Stimulated activated CD4-positive, alpha-beta T cell treated with anti-CD3 and anti-CD28 coated beads, TNF-alpha, amount 100 ng/mL, for 1 hour (primary cell): ENCODE results near the gene ZNF70.

ENCODE experiments used
- DNase-seq, 3 donors: peaks; one replicate each; pipeline ENCODE4 v3.0.0-alpha.2; 2020; ENCODE audit warnings: low read depth in 3 of 3, low spot score in 1 of 3

The ZNF70 gene

DNA sequence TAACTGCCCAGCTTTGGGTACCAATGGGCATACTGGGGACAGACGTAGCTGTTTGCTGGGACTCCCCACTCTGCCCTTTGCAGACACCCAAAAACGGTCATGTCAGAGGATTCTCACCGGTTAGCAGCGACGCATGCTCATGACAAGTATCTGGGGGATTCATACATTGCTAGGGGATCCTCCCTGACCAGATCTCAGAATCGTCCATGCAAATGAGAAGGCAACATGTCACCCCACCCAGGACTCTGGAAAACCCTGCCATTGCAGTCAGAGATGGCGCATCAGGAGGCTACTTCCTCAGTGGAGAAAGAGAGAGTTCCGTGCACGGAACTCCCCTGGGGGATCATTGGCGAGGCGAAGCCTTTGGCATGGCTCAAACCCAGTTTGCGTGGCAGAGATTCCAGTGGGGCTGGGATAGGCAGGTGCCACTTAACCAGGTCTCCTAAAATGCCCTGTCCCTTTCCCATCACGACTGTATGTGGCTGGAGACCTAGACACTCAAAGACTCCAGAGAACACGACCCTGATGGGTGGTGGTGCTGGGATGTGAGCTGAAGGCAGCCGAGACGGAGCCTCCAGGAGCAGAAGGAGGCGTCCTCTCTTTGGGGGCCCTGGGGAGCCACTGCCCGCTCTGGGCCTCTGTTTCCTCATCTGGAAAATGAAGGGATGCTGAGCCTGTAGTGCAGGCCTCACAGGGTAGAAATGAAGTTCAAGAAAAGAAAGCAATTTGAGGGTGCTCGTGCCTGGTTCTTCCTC, 55.2 kb downstream of the ZNF70 start:
- no peak for DNase-seq

DNA sequence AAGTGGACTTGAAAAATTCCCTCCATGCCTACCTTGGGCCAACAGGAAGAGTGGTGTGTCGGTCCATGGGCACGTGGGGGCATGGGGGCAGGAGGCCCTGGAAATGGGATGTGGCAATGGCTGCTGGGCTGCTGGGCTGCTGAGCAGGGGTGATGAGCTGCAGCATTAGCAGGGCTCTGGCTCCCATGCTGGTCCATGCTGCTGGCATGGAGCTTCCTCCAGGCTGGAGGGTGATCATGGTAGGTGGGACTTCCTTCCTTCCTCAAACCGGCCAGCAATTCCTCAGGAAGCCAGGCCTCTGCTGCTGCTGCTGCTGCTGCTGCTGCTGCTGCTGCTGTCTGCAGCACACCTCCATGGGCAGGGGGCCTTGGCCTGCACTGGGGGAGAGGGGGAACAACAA, 55.8 kb downstream of the ZNF70 start:
- no peak for DNase-seq

DNA sequence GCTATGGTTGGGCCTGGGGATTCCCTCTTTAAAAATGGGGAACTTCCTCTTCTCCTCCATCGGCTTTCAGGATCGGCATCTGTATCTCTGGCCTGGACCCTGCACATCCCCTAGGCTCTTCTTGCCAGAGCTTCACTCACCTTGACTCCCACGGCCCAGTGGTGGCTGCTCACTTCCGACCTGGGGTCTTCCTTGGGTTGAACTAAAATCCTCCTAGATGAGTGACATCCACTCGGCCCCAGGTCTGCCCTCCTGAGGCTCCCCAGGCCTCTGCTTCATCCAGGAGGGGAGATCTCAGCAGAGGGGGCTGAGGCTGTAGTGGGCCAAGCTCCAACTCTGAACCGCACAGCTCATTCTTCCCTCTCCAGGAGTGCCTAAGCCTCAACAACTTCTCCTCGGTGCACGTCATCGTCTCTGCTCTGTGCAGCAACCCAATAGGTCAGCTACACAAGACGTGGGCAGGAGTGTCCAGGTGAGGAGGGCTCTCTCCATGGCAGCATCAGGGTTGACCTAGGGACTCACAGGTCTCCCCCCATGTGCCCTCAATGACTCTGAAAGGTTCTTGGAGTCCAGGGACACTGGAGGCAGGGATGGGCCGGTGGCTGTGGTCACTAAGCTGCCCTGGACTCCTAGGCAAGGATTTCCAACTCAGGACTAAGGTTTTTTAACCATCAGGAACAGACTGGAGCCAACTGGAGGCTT, 56.8 kb downstream of the ZNF70 start:
- DNase-seq, result no peak

DNA sequence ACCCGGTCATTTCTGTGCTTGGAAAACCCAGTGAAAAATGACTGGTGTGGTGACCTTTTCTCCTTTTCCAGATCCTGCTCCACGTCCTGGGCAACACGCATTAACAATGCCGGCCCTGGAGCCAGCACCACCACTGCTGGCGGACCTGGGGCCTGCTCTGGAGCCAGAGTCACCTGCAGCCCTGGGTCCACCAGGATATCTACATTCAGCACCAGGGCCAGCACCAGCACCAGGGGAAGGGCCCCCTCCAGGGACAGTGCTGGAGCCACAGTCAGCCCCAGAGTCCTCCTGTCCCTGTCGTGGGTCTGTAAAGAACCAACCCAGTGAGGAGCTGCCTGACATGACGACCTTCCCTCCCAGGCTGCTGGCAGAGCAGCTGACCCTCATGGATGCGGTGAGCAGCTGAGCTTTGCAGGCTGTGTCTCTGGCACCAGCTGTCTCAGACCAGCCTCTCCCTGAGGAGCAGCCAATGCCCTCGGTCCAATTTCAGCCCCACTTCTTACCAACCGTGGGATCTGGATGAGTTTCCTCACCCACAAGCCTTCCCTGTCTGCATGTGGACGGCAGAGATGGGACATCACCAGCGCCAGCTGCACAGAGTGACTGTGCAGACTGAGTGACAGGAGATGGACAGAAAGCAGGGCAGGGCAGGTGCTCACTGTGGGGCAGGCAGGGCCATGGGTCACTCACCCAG, 58.2 kb downstream of the ZNF70 start:
- no peak for DNase-seq

DNA sequence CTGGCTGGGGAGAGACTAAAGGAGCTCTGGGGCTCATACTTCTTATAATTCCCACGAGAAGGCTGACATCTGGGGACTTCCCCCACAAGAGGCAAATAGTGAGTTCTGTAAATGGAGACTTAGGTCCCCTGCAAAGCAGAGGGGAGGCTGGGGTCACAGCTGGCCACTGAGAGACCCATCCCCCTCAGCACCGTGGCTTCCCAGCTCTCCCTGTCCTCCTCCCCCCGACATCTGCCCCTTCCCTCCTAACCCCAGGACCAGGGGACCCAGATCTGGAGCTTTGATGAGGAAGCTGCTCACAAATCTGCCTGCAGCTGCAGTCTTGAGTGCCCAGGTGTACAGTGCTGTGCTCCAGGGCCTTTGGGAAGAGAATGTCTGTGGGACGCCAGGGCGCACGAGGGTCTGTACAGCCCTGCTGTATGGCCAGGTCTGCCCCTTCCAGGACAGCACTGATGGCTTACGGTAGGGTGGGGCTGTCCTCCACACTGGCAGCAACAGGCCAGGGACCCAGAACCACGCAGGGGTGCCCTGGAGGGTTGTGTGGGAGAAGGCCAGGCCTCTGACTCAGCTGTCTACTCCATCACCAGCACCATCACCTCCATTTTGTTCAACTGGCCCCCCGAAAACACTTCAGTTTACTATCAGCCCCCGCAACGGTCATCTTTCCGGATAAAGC, 59.0 kb downstream of the ZNF70 start:
- no peak for DNase-seq

DNA sequence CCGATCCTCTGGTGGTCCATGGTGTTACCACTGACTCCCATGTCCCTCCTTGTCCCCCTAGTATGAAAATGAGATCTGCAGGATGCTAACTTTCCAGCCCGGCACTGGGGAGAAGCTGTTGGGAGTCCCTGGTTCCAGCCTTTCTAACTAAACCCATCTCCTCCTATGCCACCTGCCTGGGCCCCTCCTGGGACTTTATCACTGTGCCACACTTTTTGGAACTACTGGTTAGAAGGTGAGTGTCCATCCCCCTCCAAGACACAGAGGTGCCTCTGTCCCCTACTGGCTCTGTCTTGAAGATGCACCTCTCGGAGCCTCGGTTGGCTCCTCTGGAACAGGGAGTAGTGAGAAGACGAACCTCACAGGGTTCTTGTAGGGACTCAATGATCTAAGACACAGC, 60.2 kb downstream of the ZNF70 start, which contains the start of gene RGL4:
Gene RGL4 (plus strand): TSS at position 301 of the 400 bp plus-strand sequence. CDS start 1,018 bp downstream, outside the sequence.
- no peak for DNase-seq

DNA sequence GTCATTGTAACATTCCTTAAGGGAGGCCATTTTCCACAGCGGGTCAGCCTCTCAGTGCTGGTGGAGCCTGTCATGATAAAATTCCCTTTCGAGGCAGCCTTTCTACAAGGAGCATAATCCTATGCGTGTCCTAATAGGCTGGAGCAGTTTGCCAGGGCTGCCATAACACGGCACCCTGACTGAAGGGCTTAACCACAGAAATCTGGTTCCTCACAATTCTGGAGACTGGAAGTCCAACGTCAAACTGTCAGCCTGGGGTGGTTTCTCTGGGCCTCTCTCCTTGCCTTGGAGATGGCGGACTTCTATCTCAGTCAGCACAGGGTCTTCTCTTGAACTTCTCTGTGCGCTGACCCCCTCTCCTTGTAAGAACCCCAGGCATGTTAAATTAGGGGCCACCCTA, 61.5 kb downstream of the ZNF70 start:
- DNase-seq, result no peak
